ENCODE data around the gene PRX.
A peak's percentile ranks its signal among the peaks of the same experiment; 100 is the strongest.
"Not testable (repeated sequence)": the region's sequence is repeated elsewhere in the genome, so short reads cannot be mapped to it uniquely, and the experiment has no call there.

PRX gene, protein sequence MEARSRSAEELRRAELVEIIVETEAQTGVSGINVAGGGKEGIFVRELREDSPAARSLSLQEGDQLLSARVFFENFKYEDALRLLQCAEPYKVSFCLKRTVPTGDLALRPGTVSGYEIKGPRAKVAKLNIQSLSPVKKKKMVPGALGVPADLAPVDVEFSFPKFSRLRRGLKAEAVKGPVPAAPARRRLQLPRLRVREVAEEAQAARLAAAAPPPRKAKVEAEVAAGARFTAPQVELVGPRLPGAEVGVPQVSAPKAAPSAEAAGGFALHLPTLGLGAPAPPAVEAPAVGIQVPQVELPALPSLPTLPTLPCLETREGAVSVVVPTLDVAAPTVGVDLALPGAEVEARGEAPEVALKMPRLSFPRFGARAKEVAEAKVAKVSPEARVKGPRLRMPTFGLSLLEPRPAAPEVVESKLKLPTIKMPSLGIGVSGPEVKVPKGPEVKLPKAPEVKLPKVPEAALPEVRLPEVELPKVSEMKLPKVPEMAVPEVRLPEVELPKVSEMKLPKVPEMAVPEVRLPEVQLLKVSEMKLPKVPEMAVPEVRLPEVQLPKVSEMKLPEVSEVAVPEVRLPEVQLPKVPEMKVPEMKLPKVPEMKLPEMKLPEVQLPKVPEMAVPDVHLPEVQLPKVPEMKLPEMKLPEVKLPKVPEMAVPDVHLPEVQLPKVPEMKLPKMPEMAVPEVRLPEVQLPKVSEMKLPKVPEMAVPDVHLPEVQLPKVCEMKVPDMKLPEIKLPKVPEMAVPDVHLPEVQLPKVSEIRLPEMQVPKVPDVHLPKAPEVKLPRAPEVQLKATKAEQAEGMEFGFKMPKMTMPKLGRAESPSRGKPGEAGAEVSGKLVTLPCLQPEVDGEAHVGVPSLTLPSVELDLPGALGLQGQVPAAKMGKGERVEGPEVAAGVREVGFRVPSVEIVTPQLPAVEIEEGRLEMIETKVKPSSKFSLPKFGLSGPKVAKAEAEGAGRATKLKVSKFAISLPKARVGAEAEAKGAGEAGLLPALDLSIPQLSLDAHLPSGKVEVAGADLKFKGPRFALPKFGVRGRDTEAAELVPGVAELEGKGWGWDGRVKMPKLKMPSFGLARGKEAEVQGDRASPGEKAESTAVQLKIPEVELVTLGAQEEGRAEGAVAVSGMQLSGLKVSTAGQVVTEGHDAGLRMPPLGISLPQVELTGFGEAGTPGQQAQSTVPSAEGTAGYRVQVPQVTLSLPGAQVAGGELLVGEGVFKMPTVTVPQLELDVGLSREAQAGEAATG (N-terminal part only)

DNA sequence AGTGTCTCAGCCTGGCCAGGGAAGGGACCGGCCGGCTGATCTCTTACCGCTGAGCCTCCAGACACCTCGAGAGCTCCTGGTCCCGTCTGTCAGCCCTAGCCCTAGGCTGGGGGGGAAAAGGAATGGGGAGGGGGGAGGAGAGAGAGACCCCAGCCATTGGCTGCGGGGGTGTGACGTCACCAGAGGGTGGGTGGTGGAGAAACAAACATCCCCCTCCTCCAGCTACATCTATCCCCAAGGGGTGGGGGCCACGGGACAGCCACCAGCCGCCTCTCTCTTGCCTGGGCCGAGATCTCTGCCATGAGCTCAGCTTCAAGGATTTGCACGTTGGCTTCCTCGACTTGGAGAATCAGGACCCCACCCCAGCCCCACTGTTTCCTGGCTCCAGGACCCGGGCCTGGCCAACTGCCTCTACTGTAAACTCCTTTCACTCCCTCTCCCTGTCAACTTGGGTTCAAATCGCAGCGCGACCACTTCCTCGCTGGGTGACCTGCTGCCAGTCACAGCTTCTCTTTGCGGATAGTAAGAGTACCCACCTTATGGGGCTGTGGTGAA, at the start of gene PRX:
Gene PRX (minus strand): TSS at position 88 of the 555 bp plus-strand sequence. CDS start 5,446 bp downstream, outside the sequence.
- DNase-seq (ENCODE audit: low read depth in 3 of 3), result no peak

DNA sequence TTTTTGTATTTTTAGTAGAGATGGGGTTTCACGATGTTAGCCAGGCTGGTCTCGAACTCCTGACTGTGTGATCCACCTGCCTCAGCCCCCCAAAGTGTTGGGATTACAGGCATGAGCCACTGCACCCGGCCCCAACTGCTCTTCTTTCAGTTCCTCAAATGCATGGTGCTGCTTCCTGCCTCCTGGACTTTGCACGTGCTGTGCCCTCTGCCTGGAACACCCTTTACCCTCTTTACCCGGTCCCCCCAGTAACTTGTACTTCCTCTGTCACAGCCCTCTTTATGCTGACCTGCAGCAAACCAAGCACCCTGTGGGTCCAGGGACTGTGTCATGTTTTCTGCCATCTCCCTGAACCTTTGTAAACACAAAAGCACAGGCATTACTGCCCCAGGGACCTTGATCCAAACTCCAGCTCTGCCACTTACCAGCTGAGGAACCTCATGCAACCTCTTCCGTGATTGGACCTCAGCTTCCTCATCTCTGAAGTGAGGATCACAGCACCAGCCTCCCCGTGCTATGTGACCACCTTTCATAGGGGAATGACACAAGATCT, 48.6 kb upstream of the PRX start:
- no peak for DNase-seq (ENCODE audit: low read depth in 3 of 3)

DNA sequence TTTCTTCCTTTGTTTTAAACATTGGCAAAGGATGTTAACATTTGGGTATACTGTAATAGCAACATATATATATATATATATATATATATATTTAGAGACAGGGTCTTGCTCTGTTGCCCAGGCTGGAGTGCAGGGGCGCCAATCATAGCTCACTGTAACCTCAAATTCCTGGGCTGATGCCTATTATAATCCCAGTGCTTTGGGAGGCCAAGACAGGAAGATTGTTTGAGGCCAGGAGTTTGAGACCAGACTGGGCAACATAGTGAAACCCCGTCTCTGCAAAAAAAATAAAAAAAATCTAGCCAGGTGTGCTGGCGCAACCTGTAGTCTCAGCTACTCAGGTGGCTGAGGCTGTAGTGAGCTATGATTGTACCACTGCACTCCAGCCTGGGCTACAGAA, 47.0 kb upstream of the PRX start:
- no peak for DNase-seq (ENCODE audit: low read depth in 3 of 3)

DNA sequence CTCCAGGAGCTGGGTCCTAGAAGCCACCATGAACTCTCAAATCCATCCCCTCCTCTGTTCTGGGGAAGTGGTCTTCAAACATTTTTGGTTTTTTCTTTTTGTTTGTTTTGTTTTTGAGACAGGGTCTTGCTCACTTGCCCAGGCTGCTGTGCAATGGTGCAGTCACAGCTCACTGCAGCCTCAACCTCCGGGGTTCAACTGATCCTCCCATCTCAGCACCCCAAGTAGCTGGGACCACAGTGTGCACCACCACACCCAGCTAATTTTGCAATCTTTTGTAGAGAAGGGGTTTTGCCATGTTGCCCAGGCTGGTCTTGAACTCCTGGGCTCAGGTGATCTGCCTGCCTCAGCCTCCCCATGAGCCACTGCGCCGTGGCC, 45.4 kb upstream of the PRX start:
- DNase-seq (ENCODE audit: low read depth in 3 of 3), result no peak

DNA sequence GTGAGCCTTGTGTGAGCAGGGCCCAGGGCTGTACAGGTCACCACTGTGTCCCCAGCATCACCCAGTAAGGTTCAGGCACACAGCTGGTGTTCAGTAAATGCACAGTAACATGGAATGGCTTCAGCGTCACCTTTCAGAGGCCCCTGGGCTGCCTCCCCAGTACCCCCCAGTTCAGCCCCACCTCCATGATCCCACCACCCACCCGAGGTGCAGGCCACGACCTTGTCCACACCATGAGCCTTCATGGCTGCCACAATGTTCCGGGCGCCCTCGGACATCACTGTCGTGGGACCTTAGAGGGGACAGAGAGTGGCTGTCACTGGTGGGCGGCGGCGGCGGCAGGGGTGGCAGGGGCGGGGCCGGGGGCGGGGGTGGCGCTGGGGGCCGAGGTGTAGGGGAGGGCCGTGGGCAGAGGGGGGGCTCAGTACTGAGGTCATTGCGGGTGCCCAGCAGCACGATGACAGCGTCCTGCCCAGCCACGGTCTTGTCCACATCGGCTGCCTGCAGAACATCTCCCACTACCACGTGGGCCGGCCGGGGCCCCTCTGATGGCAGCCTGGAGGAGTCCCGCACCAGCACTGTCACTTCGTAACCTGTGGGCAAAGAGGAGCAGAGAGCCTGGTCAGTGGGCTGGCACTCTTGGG, 44.9 kb upstream of the PRX start:
- no peak for DNase-seq (ENCODE audit: low read depth in 3 of 3)

DNA sequence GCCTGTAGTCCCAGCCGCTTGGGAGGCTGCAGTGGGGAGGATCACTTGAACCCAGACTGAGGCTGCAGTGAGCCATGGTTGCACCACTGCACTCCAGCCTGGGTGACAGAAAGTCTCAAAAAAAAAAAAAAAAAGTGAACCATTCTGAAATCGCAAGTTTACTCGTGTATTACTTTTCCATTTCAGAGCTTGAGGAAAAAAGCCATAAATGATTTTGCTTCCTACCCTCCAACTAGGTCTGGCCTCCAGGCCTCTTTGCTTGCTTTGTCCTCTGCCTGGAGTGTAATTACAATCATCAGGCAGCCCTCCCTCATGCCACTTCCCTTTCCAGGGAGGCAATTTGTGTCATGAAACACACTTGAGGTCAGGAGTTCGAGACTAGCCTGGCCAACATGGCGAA, 43.9 kb upstream of the PRX start:
- no peak for DNase-seq (ENCODE audit: low read depth in 3 of 3)

DNA sequence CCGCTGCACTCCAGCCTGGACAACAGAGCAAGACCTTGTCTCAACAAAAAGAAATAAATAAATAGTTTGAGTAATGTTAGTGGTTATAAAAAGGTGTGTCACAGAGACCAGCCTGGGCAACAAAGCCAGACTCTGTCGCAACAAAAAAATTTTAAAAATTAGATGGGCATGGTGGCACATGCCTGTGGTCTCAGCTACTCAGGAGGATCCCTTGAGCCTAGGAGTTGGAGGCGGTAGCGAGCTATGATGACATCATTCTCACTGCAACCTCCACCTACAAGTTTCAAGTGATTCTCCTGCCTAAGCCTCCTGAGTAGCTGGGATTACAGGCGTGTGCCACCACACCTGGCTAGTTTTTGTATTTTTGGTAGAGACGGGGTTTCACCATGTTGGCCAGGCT, 40.8 kb upstream of the PRX start:
- not testable (repeated sequence) for DNase-seq (ENCODE audit: low read depth in 3 of 3)

DNA sequence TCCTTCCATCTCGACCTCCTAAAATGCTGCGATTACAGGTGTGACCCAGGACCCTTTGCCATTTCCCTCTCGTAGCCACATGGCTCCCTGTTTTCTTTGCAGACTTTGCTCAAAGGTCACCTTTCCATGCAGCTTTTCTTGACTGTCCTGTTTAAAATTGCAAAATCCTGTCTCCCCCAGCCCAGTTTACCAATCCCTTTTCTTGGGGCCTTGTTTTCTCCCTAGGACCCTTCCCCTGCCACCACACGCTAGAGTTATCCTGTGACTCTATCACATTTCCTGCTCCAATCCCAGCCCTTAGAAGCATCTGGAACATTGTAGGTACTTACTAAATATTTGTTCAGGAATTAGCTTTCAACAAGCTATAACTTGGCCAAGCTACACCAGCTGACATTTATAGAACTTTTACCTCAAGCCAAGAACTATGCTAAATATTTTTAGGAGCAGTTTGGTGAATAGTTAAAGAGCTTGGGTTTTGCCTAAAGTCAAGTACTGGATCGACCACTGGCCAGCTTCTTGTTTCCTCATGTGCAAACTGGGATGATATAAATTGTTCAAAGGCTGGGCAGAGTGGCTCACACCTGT, 40.1 kb upstream of the PRX start:
- no peak for DNase-seq (ENCODE audit: low read depth in 3 of 3)

DNA sequence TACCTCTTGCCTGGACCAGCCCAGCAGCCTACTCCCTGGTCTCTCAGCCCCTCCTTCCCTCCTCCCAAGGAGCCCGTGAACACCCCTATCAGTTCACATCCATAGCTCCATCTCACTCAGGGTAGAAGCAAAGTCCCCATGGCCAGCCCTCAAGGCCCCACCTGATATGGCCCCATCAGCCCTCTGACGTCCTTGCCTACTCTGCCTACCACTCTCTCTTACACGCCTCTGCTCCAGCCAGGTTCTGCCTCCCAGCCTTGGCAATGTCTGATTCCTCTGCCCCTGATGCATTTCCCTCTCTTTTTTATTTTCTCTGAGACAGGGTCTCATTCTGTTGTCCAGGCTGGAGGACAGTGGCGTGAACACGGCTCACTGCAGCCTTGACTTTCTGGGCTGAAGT, 38.8 kb upstream of the PRX start:
- DNase-seq (ENCODE audit: low read depth in 3 of 3), result no peak

DNA sequence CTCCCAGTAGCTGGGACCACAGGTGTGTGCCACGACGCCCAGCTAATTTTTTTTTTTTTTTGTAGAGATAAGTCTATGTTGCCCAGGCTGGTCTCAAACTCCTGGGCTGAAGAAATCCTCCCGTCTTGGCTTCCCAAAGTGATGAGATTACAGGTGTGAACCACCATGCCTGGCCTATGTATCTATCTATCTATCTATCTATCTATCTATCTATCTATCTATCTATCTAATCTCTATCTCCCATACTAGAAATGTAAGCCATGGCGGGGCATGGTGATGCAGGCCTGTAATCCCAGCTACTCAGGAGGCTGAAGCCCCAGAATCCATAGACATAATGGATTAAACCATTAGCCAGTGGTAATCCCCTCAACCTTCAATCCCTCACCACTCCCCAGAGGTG, 37.5 kb upstream of the PRX start:
- no peak for DNase-seq (ENCODE audit: low read depth in 3 of 3)

DNA sequence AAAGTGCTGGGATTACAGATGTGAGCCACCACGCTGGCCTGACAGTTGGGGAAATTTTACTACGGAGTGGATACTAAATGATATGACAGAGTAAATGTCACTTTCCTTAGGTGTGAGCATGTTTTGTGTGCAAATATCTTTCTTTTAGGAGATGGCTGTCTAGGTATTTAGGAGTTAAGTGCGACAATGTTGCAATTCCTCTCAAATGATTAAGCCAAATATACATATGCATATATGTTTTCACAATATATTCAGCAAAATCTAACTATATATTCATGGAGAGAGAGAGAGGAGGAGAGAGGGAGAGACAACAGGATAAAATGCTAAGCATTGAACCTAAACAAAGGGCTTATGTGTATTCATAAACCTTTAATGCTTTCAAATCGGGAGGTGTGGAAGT, 36.3 kb upstream of the PRX start:
- DNase-seq (ENCODE audit: low read depth in 3 of 3), result no peak

DNA sequence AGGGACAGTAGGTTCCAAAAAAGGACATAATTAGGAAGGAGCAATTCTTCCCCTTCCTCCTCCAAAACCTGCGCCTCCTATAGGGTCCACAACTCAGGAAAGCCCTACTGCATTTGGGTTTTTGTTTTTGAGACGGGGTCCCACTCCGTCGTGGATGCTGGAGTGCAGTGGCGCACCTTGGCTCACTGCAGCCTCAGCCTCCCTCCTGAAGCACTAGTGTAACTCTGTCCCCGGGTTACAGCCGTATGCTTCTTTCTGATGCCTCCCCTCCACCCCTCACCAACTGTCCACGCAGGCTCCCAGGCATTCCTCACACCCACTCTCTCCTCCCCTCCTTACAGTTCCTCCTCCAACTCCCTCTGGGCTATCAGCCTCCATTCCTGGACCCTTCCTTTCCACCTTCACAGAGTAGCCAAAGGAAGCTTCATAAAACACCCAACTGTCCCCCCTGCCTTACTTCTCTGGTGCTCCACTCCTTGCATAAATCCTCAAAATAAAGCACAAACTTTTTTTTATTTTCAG, 33.1 kb upstream of the PRX start:
- DNase-seq (ENCODE audit: low read depth in 3 of 3), result no peak

DNA sequence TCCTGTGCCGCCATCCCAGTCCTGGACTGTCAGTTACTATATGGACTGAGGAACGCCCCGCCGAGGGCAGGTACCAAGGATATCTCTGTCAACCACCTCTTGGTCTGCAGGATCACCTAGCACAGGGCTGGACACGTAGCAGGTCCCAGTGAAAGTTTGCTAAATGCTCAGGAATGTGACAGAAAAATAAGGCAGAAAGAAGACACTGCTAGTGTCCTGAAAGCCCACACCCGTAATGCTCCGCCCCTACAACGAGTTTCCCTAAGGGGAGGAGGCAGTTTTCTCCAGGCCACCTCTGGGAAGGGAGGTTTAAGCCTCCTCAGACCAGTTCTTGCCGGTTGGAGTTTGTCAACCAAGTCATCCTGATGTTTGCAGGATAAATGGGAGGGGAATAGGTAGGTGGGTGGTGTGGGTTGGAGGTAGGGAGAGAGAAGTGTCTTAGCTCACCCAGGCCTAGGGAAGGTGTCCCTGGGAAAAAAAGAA, 32.6 kb upstream of the PRX start:
- no peak for DNase-seq (ENCODE audit: low read depth in 3 of 3)

DNA sequence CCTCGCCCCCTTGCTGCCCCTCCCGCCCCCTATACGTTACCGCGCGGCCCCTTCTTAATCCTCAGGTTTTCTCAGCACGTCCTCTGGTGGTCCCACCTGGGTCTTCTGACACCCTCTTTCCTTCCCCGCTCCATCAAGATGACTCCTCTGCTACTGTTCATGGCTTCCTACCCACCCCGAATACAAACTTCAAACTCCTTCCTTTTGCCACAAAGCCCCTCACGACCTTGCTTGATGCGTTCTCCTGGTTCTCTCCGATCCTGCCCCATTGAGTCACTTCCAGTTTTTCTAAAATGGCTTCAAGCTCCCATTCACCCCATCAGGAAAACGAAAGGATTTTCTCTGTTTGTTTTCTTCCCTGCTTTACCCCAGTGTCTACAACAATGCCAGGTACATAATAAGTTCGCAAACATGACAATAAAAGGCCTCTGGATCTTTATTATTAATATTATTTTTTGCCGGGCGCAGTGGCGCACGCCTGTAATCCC, 31.7 kb upstream of the PRX start:
- DNase-seq (ENCODE audit: low read depth in 3 of 3), result no peak

DNA sequence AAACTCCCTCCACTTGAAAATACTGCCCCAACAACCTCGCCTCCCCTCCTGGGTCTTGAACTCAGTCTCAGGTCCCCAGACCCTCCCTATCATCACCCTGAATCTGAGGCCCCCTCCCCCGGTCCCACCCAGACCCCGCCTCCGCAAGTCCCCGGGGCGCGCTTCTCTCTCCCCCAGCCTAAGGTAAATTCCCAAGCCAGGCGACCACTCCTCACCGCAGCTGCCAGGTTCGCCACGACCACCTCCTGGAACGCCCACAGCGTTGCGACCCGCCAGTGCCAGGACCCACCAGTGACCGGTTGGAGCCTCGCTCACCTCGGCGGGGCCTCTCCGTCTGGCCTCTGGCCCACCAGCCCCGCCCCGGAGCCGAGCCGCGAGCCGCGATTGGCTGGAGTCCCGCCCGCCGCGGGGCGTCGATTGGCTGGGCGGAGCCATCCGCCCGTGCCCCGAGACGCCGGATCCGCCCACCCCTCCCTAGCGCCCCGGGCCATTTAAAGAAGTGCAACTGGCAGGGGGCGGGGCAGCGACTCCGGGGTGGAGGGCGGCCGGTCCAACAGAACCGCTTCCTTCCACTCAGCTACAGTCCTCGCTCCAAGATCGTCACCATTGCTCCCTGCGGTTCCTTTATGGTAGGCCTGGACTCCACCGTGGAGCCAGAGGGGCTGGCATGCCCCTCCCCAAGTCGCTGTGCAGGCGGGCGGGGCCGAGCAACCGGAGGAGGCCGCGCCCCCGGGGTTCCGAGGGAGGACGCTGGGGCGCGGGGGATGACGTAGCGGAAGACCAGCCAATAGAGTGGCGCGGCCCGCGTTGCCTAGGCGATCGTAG, 31.0 kb upstream of the PRX start, which contains the start of gene SERTAD3:
Gene SERTAD3 (minus strand): TSS at position 336 of the 825 bp plus-strand sequence. CDS start 2,255 bp downstream, outside the sequence.
- DNase-seq (ENCODE audit: low read depth in 3 of 3), result peak; percentile 92 to 97 (median 94)

DNA sequence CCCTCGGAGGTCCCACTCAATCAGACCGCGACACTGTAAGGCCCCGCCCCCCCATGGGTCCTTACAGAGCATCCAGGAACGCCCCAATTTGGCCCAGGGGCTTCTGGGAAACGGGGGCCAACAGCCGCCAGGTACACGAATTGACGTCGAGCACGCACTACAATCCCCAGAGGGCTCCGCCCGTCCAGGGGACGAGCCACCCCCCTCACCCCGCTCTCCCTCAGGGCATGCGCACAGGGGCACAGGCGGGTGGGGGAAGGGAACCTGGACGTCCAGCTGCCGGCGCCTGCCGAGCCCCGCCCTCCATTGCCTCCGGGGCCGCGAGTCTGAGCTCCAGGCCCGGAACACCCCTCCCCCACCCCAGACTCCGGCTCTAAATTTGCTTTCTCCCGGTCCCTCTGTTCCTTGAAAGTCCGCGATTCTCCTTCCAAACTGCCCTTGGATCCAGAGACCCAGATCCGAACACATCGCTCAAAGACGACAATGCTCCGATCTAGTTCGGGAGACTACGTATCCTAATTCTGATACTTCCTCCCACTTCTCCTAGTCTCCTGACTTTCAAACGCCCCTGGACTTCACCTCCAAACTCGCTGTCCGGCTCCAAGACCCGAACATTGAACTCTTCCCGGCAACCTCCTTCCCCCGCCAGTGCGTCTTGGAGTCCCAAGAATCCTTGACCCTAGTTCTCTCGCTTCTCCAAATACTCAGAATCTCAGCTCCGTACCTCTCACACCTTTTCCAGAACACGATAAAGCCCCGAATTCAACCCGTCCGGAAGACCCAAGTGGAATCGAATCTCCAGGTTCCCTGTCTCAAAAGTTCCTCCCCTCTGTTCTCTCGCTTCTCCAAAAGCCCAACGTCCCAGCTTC, 30.2 kb upstream of the PRX start:
- DNase-seq (ENCODE audit: low read depth in 3 of 3), result peak; percentile 96 to 100 (median 99)

DNA sequence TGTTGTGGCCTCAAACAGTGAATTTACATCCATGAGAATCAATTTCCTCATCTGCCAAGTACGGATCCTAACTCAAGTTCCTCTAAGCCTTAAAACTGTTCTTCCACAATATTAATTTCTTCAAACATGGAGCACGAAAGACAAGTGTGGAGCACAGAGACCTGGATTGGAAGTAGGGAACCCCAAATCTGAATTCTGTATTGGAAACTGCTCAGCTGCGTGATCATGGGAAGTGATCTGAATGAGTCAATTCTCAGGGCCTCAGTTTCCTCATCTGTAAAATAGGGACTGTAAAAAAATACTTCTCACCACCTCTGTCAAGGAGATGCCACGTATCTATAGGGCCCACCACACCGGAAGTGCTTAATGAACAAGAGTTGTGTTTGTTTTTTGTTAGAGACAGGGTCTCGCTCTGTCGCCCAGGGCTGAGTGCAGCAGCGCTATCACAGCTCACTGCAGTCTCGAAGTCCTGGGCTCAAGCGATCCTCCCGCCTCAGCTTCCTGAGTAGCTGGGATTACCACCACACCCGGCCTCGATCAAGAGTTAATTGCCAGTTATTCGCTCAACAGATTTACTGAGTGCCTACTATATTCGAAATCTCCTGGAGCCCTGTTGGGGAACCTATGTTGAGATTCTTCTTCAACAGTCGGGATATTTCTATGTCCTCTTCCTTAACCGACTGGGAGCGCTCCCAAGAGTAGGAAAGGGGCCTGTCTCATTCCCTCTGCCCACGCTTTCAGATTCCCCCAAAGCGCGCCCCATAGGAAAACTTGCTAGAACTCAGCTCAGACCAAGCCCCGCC, 29.4 kb upstream of the PRX start:
- no peak for DNase-seq (ENCODE audit: low read depth in 3 of 3)

All from stimulated activated CD4-positive, alpha-beta T cell treated with anti-CD3 and anti-CD28 coated beads, TNF-alpha, amount 100 ng/mL, for 24 hours (primary cell).